Breast epithelium (tissue), 3 donors: ENCODE data around the gene EP300.

Source experiments
- POLR2A ChIP-seq: fragments of 450-650 bp; IDR thresholded peaks from one replicate; pipeline ENCODE4 v1.6.1; 2016; ENCODE audit warnings: antibody characterized with exemption, mild to moderate bottlenecking, moderate library complexity
- TF ChIP-seq, protein P1 (sequence below), 3 donors: fragments of 450-650 bp; IDR thresholded peaks; one replicate each; pipeline ENCODE4 v1.5.1; 2016 to 2017; ENCODE audit warnings: antibody characterized with exemption in 3 of 3, mild to moderate bottlenecking in 3 of 3, moderate library complexity in 3 of 3

DNA sequence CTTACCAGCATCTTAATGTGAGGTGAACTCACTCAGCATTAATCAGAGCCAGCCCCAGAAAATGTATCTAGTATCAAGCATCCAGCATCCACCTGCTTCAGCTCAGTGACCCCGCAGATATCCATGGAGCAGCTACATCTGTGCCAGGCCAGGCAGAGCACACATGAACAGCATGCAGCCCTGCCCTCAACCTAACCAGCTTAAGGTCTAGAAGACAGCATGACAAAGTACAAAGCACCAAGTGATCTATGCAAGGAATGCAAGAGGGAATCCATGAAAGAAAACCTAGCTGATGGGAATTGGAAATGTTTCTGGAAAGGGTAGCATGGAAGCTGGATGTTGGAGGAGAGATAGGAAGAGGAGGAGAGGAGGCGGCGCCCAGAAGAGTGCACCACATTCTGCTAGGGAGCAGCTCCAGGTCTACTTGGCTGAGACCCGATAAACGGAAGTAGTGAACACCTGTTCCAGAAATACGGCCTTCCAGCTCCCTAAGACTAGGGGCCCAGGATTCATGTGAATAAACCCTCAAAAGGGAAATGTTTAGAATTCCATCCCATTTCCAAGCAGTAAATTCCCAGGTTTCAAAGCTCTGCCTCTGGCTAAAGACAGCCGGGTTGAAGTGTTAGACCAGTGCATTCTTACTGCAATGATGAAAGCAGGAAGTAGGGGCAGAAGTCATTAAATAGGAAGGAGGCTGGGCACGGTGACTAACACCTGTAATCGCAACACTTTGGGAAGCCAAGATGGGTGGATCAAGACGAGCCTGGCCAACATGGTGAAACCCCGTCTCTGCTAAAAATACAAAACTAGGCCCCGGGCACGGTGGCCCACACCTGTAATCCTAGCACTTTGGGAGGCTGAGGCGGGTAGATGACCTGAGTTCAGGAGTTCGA is 89.2 kb downstream of the EP300 start:
- TF ChIP-seq, protein P1, sequence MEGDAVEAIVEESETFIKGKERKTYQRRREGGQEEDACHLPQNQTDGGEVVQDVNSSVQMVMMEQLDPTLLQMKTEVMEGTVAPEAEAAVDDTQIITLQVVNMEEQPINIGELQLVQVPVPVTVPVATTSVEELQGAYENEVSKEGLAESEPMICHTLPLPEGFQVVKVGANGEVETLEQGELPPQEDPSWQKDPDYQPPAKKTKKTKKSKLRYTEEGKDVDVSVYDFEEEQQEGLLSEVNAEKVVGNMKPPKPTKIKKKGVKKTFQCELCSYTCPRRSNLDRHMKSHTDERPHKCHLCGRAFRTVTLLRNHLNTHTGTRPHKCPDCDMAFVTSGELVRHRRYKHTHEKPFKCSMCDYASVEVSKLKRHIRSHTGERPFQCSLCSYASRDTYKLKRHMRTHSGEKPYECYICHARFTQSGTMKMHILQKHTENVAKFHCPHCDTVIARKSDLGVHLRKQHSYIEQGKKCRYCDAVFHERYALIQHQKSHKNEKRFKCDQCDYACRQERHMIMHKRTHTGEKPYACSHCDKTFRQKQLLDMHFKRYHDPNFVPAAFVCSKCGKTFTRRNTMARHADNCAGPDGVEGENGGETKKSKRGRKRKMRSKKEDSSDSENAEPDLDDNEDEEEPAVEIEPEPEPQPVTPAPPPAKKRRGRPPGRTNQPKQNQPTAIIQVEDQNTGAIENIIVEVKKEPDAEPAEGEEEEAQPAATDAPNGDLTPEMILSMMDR (IDR thresholded peaks at IDR 0.05) = no peak
- no peak for TF ChIP-seq POLR2A
